Right lobe of liver (tissue), 4 donors: ENCODE data around the gene CYGB.

Source experiments
- POLR2A ChIP-seq: fragments of 450-650 bp; IDR thresholded peaks from one replicate; pipeline ENCODE4 v1.6.1; 2017; ENCODE audit warnings: antibody characterized with exemption, mild to moderate bottlenecking
- TF ChIP-seq, protein P1 (sequence below), 4 donors: fragments of 200-600 bp in 3 of 4; fragments of 450-650 bp in 1 of 4; IDR thresholded peaks; one replicate each; pipeline versions ENCODE4 v1.5.1 to v1.8.0; 2016 to 2022; ENCODE audit warnings: antibody characterized with exemption in 4 of 4, mild to moderate bottlenecking in 2 of 4
- donor health status: DM: no; HTN: no; CAD: no.
- donor health status: DM: no; HTN: no; CAD: no.
- donor health status: DM: no; HTN: yes; CAD: no.

DNA sequence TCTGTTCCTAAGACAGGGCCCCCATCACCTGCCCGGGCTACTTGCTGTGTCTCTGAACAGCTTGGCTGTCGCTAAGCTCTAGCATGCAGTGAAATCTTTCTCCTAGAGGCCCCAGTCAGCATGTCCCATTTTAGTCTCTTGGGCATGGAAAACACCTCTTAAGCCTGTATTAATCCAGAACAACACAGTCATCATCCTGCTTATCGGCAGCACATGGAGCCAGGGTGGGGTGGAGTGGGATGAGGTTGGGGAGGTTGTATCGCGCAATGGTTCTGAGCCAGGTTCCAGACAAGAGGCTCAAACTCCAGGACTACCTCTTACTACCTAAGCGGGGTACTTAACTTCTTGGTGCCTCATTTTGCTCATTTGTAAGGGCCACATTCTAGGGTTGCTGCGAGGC lies 40.4 kb upstream of the CYGB start:
- TF ChIP-seq, protein P1, sequence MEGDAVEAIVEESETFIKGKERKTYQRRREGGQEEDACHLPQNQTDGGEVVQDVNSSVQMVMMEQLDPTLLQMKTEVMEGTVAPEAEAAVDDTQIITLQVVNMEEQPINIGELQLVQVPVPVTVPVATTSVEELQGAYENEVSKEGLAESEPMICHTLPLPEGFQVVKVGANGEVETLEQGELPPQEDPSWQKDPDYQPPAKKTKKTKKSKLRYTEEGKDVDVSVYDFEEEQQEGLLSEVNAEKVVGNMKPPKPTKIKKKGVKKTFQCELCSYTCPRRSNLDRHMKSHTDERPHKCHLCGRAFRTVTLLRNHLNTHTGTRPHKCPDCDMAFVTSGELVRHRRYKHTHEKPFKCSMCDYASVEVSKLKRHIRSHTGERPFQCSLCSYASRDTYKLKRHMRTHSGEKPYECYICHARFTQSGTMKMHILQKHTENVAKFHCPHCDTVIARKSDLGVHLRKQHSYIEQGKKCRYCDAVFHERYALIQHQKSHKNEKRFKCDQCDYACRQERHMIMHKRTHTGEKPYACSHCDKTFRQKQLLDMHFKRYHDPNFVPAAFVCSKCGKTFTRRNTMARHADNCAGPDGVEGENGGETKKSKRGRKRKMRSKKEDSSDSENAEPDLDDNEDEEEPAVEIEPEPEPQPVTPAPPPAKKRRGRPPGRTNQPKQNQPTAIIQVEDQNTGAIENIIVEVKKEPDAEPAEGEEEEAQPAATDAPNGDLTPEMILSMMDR (IDR thresholded peaks at IDR 0.05): no peak
- TF ChIP-seq POLR2A: no peak
